IMR-90 (cell line): ENCODE results near the gene CCL2. TPM values are rescaled to one million over a fixed set of nuclear protein-coding genes. Genes with fewer than 3 reads are reported as not detected.

Experiments used
- ATAC-seq: fragments of 200-7000 bp; cut with Tn5 transposase; 2 replicates; pipeline ENCODE4 v1.9.1; 2020; ENCODE audit warnings: low read depth, mild to moderate bottlenecking, moderate library complexity
- BruUV-seq: library from RNA; stranded (reverse); fragments of 400-500 nt; replicated peaks from 2 replicates; lab custom pipeline; 2021; lab: Mats Ljungman, UMichigan
- CTCF ChIA-PET: fragments of 300-600 bp; formaldehyde crosslinking; extraction: SDS; loops from one replicate; lab custom pipeline; 2021; ENCODE audit warnings: antibody characterized with exemption; lab: Yijun Ruan, JAX
- POLR2A ChIA-PET: fragments of 300-600 bp; sonication (Branson Sonifier 250); formaldehyde crosslinking; loops from one replicate; lab custom pipeline; 2022; ENCODE audit warnings: antibody characterized with exemption; ENCODE audit not compliant: unreplicated experiment; lab: Charles Lee
- DNase-seq: peaks from one replicate; pipeline ENCODE4 v3.0.0; 2013
- H2AFZ ChIP-seq: replicated peaks from 2 replicates; pipeline ENCODE3; 2013; ENCODE audit warnings: low read length, mild to moderate bottlenecking; ENCODE audit not compliant: poor library complexity
- H2AK5ac ChIP-seq: 2 replicates; pipeline ENCODE4 v1.6.1; 2013; ENCODE audit warnings: low read depth, low read length, inconsistent platforms
- H2AK9ac ChIP-seq: replicated peaks from 2 replicates; pipeline ENCODE3; 2013; ENCODE audit warnings: mild to moderate bottlenecking, low read depth, low read length, moderate library complexity; ENCODE audit not compliant: poor library complexity
- H2BK120ac ChIP-seq: 2 replicates; pipeline ENCODE4 v1.6.1; 2013; ENCODE audit warnings: low read depth, low read length, inconsistent platforms
- H2BK15ac ChIP-seq: 3 replicates; pipeline ENCODE4 v1.6.1; 2013; ENCODE audit warnings: low read depth, low read length, inconsistent platforms
- H2BK20ac ChIP-seq: 2 replicates; pipeline ENCODE4 v1.6.1; 2013; ENCODE audit warnings: low read depth, mild to moderate bottlenecking, inconsistent platforms, low read length, moderate library complexity
- H2BK5ac ChIP-seq: 2 replicates; pipeline ENCODE4 v1.6.1; 2013; ENCODE audit warnings: mild to moderate bottlenecking, low read depth, low read length, inconsistent platforms; ENCODE audit not compliant: poor library complexity, severe bottlenecking
- H3K14ac ChIP-seq: replicated peaks from 2 replicates; pipeline ENCODE4 v1.6.1; 2013; ENCODE audit warnings: low read depth, low read length, inconsistent platforms
- H3K18ac ChIP-seq: 2 replicates; pipeline ENCODE4 v1.6.1; 2013; ENCODE audit warnings: low read depth, low read length, control low read depth
- H3K23ac ChIP-seq: 2 replicates; pipeline ENCODE4 v1.6.1; 2013; ENCODE audit warnings: low read depth, low read length, inconsistent platforms
- H3K27ac ChIP-seq: 2 replicates; pipeline ENCODE4 v1.5.1; 2013; ENCODE audit warnings: mild to moderate bottlenecking, control low read depth, low read length; ENCODE audit not compliant: insufficient read depth
- H3K27me3 ChIP-seq: 2 replicates; pipeline ENCODE4 v1.6.1; 2013; ENCODE audit warnings: low read length; ENCODE audit not compliant: control insufficient read depth, insufficient read depth
- H3K36me3 ChIP-seq: 2 replicates; pipeline ENCODE4 v1.6.1; 2013; ENCODE audit warnings: low read length, mixed read lengths; ENCODE audit not compliant: control insufficient read depth, insufficient read depth
- H3K4ac ChIP-seq: 2 replicates; pipeline ENCODE4 v1.6.1; 2013; ENCODE audit warnings: low read depth, low read length, inconsistent platforms
- H3K4me1 ChIP-seq: 2 replicates; pipeline ENCODE4 v1.6.1; 2013; ENCODE audit warnings: low read length, mixed read lengths; ENCODE audit not compliant: control insufficient read depth, insufficient read depth
- H3K4me2 ChIP-seq: 2 replicates; pipeline ENCODE4 v1.6.1; 2013; ENCODE audit warnings: low read depth, mild to moderate bottlenecking, control low read depth, low read length, moderate library complexity
- H3K4me3 ChIP-seq: 2 replicates; pipeline ENCODE4 v1.5.1; 2013; ENCODE audit warnings: low read depth, mild to moderate bottlenecking, control low read depth, low read length, moderate library complexity; ENCODE audit not compliant: insufficient read depth
- H3K56ac ChIP-seq: 2 replicates; pipeline ENCODE4 v1.6.1; 2013; ENCODE audit warnings: low read length, inconsistent platforms; ENCODE audit not compliant: insufficient read depth; ENCODE audit errors: extremely low read depth
- H3K79me1 ChIP-seq, 2 experiments: 2 replicates each; pipeline ENCODE4 v1.6.1; 2013; ENCODE audit warnings: low read length in 2 of 2, inconsistent platforms in 1 of 2, low read depth in 1 of 2
- H3K9ac ChIP-seq: 2 replicates; pipeline ENCODE4 v1.6.1; 2013; ENCODE audit warnings: low read depth, low read length, control low read depth
- H3K9me1 ChIP-seq: 2 replicates; pipeline ENCODE4 v1.6.1; 2013; ENCODE audit warnings: low read length, inconsistent platforms; ENCODE audit not compliant: insufficient read depth
- H3K9me3 ChIP-seq: 2 replicates; pipeline ENCODE4 v1.6.1; 2013; ENCODE audit warnings: low read length; ENCODE audit not compliant: control insufficient read depth, insufficient read depth
- H4K20me1 ChIP-seq: 2 replicates; pipeline ENCODE4 v1.6.1; 2013; ENCODE audit warnings: low read length, inconsistent platforms; ENCODE audit not compliant: insufficient read depth
- H4K5ac ChIP-seq: 2 replicates; pipeline ENCODE4 v1.6.1; 2013; ENCODE audit warnings: mild to moderate bottlenecking, low read depth, low read length, control low read depth
- H4K8ac ChIP-seq, 2 experiments: 2 replicates each; pipeline ENCODE4 v1.6.1; 2013; ENCODE audit warnings: low read depth in 2 of 2, low read length in 2 of 2, control low read depth in 1 of 2, inconsistent platforms in 1 of 2
- H4K91ac ChIP-seq: 2 replicates; pipeline ENCODE4 v1.6.1; 2013; ENCODE audit warnings: low read depth, low read length, inconsistent platforms; ENCODE audit not compliant: insufficient read depth
- BHLHE40 ChIP-seq: fragments of 150-350 bp; IDR thresholded peaks from 2 replicates; pipeline ENCODE4 v1.6.1; 2016; ENCODE audit warnings: mild to moderate bottlenecking, low read depth, low read length
- CEBPB ChIP-seq: IDR thresholded peaks from 2 replicates; pipeline ENCODE4 v1.6.1; 2012; ENCODE audit warnings: low read depth, low read length, improper control_type of control experiment
- CHD1 ChIP-seq: IDR thresholded peaks from 2 replicates; pipeline ENCODE4 v1.6.1; 2012; ENCODE audit warnings: low read depth, low read length, improper control_type of control experiment
- FOS ChIP-seq: fragments of 150-350 bp; IDR thresholded peaks from 2 replicates; pipeline ENCODE4 v1.6.1; 2016; ENCODE audit warnings: low read depth, low read length
- MAFK ChIP-seq: IDR thresholded peaks from 2 replicates; pipeline ENCODE4 v1.6.1; 2012; ENCODE audit warnings: low read depth, low read length, improper control_type of control experiment
- MAZ ChIP-seq: IDR thresholded peaks from 2 replicates; pipeline ENCODE4 v1.6.1; 2012; ENCODE audit warnings: low read depth, mild to moderate bottlenecking, low read length, improper control_type of control experiment, moderate library complexity, borderline replicate concordance
- MXI1 ChIP-seq: IDR thresholded peaks from 2 replicates; pipeline ENCODE4 v1.6.1; 2012; ENCODE audit warnings: low read depth, mild to moderate bottlenecking, low read length, moderate library complexity, borderline replicate concordance
- NFE2L2 ChIP-seq: fragments of 150-350 bp; IDR thresholded peaks from 2 replicates; pipeline ENCODE4 v1.6.1; 2016; ENCODE audit warnings: low read depth, mild to moderate bottlenecking, low read length
- POLR2A ChIP-seq: IDR thresholded peaks from 2 replicates; pipeline ENCODE4 v1.6.1; 2012; ENCODE audit warnings: mild to moderate bottlenecking, low read depth, low read length
- RAD21 ChIP-seq: IDR thresholded peaks from 2 replicates; pipeline ENCODE4 v1.6.1; 2012; ENCODE audit warnings: low read length, improper control_type of control experiment
- RCOR1 ChIP-seq: IDR thresholded peaks from 2 replicates; pipeline ENCODE4 v1.6.1; 2012; ENCODE audit warnings: mild to moderate bottlenecking, low read length, improper control_type of control experiment; ENCODE audit not compliant: insufficient replicate concordance
- RFX5 ChIP-seq: IDR thresholded peaks from 2 replicates; pipeline ENCODE4 v1.8.0; 2012; ENCODE audit warnings: low read depth, mild to moderate bottlenecking, low read length, moderate library complexity
- SMC3 ChIP-seq: fragments of 150-350 bp; IDR thresholded peaks from 2 replicates; pipeline ENCODE4 v1.6.1; 2016; ENCODE audit warnings: low read depth, mild to moderate bottlenecking, antibody characterized with exemption, low read length, moderate library complexity
- dilution Hi-C: fragments of 300-500 bp; cut with HindIII; formaldehyde crosslinking; loops from one replicate; pipeline ENCODE4 v1.14.3; 2018; ENCODE audit warnings: low sequenced_read_pairs; ENCODE audit not compliant: unreplicated experiment
- in situ Hi-C: fragments of 300-500 bp; cut with MboI; formaldehyde crosslinking; loops from 3 replicates; pipeline ENCODE4 v1.14.3; 2019; ENCODE audit warnings: low sequenced_read_pairs, inconsistent platforms, mixed read lengths
- intact Hi-C: fragments of 100-400 bp; cut with micrococcal nuclease; formaldehyde crosslinking; loops from 2 replicates; pipeline ENCODE4 v1.10.0; 2022
- polyA plus RNA-seq, 3 experiments: library from polyadenylated mRNA; depleted of rRNA; stranded (reverse); fragments of >200 nt; gene quantifications; 2 replicates each; pipeline ENCODE4 v1.2.3, GENCODE V29; 2012; ENCODE audit warnings: low replicate concordance in 1 of 3
- total RNA-seq: library from RNA; depleted of rRNA; stranded (reverse); fragments of >200 nt; gene quantifications from 2 replicates; pipeline ENCODE4 v1.2.3, GENCODE V29; 2012
- TF ChIP-seq, protein P1 (sequence below): fragments of 150-350 bp; IDR thresholded peaks from 2 replicates; pipeline ENCODE4 v1.6.1; 2016; ENCODE audit warnings: low read depth, mild to moderate bottlenecking, low read length, moderate library complexity, borderline replicate concordance
- TF ChIP-seq, protein P2 (sequence below): conservative IDR thresholded peaks from 2 replicates; pipeline ENCODE4 v1.5.1; 2012; ENCODE audit warnings: mild to moderate bottlenecking, low read depth, low read length, improper control_type of control experiment
- TF ChIP-seq, protein P3 (sequence below): fragments of 150-350 bp; IDR thresholded peaks from 2 replicates; pipeline ENCODE4 v1.6.1; 2017; ENCODE audit warnings: mild to moderate bottlenecking, antibody characterized with exemption, low read length, low read depth

CCL2 gene
- total and polyA plus RNA-seq, 2 of the 4 experiments (the other 2 are of a cell fraction) = 103 to 206 TPM

DNA sequence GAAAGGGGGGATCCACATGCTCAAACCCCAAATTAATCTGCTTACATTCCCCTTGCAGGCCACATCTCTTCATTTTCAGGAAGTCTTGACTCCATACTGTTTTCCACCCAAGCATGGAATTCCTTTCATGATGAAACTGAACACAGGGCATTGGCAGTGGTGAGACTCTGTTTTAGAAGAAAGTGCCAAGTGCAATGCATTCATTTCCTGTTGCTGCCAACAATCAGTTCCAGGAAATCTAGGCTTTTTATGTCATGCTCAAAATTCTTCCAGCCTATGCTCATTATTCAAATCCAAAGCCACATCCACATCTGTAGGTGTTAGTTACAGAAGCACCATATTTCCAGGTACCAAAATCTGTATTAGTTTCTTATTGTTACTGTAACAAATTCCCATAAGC is 4.1 kb downstream of the CCL2 start:
- dilution Hi-C loops (no loop called here), in situ Hi-C loops (loop anchor here (25.0 kb wide), 1 partner anchor 853 kb away; the partner anchor contains the start of genes FNDC8 and RAD51D), intact Hi-C loops (no loop called here)
- POLR2A ChIA-PET = no interaction called here
- Histone ChIP-seq H3K14ac (no peak overlapping the region), H3K27me3 (no peaks in the 10 kb centered on the region), H3K4me2 (no peak overlapping the region), H2BK15ac (no peak overlapping the region), H2AK9ac (no peak overlapping the region), H4K8ac (no peak overlapping the region), H3K18ac (no peak overlapping the region), H4K20me1 (no peaks in the 10 kb centered on the region), H3K27ac (no peak overlapping the region), H3K9ac (no peak overlapping the region), H3K56ac (no peak overlapping the region), H3K4ac (no peak overlapping the region), H3K4me3 (no peak overlapping the region), H3K4me1 (peaks cover 9% of the 10 kb centered on the region), H2BK5ac (no peak overlapping the region), H4K91ac (no peak overlapping the region), H3K79me1 (no peaks in the 10 kb centered on the region), H4K5ac (no peak overlapping the region), H2BK20ac (no peak overlapping the region), H3K9me3 (no peaks in the 10 kb centered on the region), H2AK5ac (no peak overlapping the region), H3K9me1 (0 out of 2 replicates have a peak, but pooled peaks cover 3% of the 10 kb centered on the region), H2AFZ (no peak overlapping the region), H3K36me3 (peaks cover 3% of the 10 kb centered on the region; the same call in 1 of the 2 replicates), H3K23ac (no peak overlapping the region), H2BK120ac (no peak overlapping the region)
- BruUV-seq = no TSS peak
- CTCF ChIA-PET = no interaction called here
- peak; percentile 28 for DNase-seq
- no peak for ATAC-seq
- TF ChIP-seq MAFK (no peak), RAD21 (no peak), CHD1 (no peak), RFX5 (no peak), MXI1 (no peak), BHLHE40 (no peak), NFE2L2 (no peak), POLR2A (no peak), RCOR1 (no peak), SMC3 (no peak), FOS (no peak), MAZ (no peak), CEBPB (no peak)
- TF ChIP-seq, protein P1, sequence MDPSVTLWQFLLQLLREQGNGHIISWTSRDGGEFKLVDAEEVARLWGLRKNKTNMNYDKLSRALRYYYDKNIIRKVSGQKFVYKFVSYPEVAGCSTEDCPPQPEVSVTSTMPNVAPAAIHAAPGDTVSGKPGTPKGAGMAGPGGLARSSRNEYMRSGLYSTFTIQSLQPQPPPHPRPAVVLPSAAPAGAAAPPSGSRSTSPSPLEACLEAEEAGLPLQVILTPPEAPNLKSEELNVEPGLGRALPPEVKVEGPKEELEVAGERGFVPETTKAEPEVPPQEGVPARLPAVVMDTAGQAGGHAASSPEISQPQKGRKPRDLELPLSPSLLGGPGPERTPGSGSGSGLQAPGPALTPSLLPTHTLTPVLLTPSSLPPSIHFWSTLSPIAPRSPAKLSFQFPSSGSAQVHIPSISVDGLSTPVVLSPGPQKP = no peak
- TF ChIP-seq, protein P2, sequence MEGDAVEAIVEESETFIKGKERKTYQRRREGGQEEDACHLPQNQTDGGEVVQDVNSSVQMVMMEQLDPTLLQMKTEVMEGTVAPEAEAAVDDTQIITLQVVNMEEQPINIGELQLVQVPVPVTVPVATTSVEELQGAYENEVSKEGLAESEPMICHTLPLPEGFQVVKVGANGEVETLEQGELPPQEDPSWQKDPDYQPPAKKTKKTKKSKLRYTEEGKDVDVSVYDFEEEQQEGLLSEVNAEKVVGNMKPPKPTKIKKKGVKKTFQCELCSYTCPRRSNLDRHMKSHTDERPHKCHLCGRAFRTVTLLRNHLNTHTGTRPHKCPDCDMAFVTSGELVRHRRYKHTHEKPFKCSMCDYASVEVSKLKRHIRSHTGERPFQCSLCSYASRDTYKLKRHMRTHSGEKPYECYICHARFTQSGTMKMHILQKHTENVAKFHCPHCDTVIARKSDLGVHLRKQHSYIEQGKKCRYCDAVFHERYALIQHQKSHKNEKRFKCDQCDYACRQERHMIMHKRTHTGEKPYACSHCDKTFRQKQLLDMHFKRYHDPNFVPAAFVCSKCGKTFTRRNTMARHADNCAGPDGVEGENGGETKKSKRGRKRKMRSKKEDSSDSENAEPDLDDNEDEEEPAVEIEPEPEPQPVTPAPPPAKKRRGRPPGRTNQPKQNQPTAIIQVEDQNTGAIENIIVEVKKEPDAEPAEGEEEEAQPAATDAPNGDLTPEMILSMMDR = no peak
- TF ChIP-seq, protein P3, sequence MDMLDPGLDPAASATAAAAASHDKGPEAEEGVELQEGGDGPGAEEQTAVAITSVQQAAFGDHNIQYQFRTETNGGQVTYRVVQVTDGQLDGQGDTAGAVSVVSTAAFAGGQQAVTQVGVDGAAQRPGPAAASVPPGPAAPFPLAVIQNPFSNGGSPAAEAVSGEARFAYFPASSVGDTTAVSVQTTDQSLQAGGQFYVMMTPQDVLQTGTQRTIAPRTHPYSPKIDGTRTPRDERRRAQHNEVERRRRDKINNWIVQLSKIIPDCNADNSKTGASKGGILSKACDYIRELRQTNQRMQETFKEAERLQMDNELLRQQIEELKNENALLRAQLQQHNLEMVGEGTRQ = no peak
